Posterior cingulate gyrus (tissue), 11 donors: ENCODE results near the gene IL17A.
A peak's percentile ranks its signal among the peaks of the same experiment; 100 is the strongest.

Experiments used
- DNase-seq, 10 donors: peaks; one replicate each; pipeline versions ENCODE4 v3.0.0 to v3.0.0-alpha.2; 2020 to 2021; ENCODE audit warnings: mixed read lengths in 3 of 10
- intact Hi-C: fragments of 100-400 bp; cut with DNase I; formaldehyde crosslinking; loops from one replicate; pipeline ENCODE4 v1.15.1; 2023

Gene IL17A

GRCh38 chr6:52209770-52210169 is 23.6 kb downstream of the IL17A start:
- no peak for DNase-seq
- intact Hi-C loops, result no loop called here

GRCh38 chr6:52210227-52210626 is 24.1 kb downstream of the IL17A start:
- intact Hi-C loops, result no loop called here
- no peak for DNase-seq

GRCh38 chr6:52213127-52213526 is 27.0 kb downstream of the IL17A start:
- intact Hi-C loops, result no loop called here
- DNase-seq, result no peak

GRCh38 chr6:52215787-52216186 is 29.6 kb downstream of the IL17A start:
- intact Hi-C loops, result no loop called here
- no peak for DNase-seq

GRCh38 chr6:52216932-52217575 is 30.9 kb downstream of the IL17A start:
- DNase-seq, result no peak
- intact Hi-C loops, result no loop called here

GRCh38 chr6:52217761-52218160 is 31.6 kb downstream of the IL17A start:
- intact Hi-C loops, result no loop called here

GRCh38 chr6:52221302-52221701 is 35.1 kb downstream of the IL17A start:
- DNase-seq, result no peak
- intact Hi-C loops, result no loop called here

More at GRCh38 chr6:52217761-52218160, 31.6 kb downstream of the IL17A start:
- DNase-seq, result no peak

- DNase-seq, result no peak
- intact Hi-C loops, result no loop called here
These were observed 41.3 kb downstream of the IL17A start for GRCh38 chr6:52227495-52227894.

- no peak for DNase-seq
- intact Hi-C loops, result no loop called here
These were observed 44.5 kb downstream of the IL17A start for GRCh38 chr6:52230685-52231084.

GRCh38 chr6:52231406-52232127 is 45.4 kb downstream of the IL17A start:
- intact Hi-C loops, result no loop called here
- no peak for DNase-seq

- DNase-seq, result no peak
- intact Hi-C loops, result no loop called here
These were observed 46.8 kb downstream of the IL17A start for GRCh38 chr6:52233005-52233404.

GRCh38 chr6:52233975-52234823 is 48.0 kb downstream of the IL17A start:
- peak in 3 of 10 donors; percentile 2 to 61 (median 8) for DNase-seq

More at GRCh38 chr6:52233975-52234823, 48.0 kb downstream of the IL17A start:
- intact Hi-C loops, result no loop called here
